GM19240 (cell line): ENCODE results near the gene KRT6A.
"Not testable (repeated sequence)": the region's sequence is repeated elsewhere in the genome, so short reads cannot be mapped to it uniquely, and the experiment has no call there.

Experiments used
- DNase-seq: peaks from one replicate; pipeline ENCODE4 v3.0.0; 2011; ENCODE audit warnings: low spot score; ENCODE audit not compliant: insufficient read length

The KRT6A gene

GRCh38 chr12:52502877-52503276, 9.8 kb upstream of the KRT6A start:
- DNase-seq: no peak

GRCh38 chr12:52501490-52501889, 8.4 kb upstream of the KRT6A start:
- DNase-seq: no peak

- DNase-seq: not testable (repeated sequence)
Measured at GRCh38 chr12:52500574-52500973, 7.5 kb upstream of the KRT6A start.

GRCh38 chr12:52499806-52500560, 6.9 kb upstream of the KRT6A start:
- DNase-seq: no peak

GRCh38 chr12:52498946-52499345, 5.9 kb upstream of the KRT6A start:
- no peak for DNase-seq

GRCh38 chr12:52497975-52498374, 4.9 kb upstream of the KRT6A start:
- DNase-seq: no peak

- DNase-seq: no peak
Measured at GRCh38 chr12:52496590-52497071, 3.6 kb upstream of the KRT6A start.

- DNase-seq: no peak
Measured at GRCh38 chr12:52496054-52496453, 3.0 kb upstream of the KRT6A start.

- no peak for DNase-seq
Measured at GRCh38 chr12:52495389-52495788, 2.3 kb upstream of the KRT6A start.

GRCh38 chr12:52494518-52494917, 1.5 kb upstream of the KRT6A start:
- no peak for DNase-seq

- DNase-seq: no peak
Measured at GRCh38 chr12:52494100-52494499, 1.0 kb upstream of the KRT6A start.

GRCh38 chr12:52492405-52492804, 652 bp downstream of the KRT6A start:
- DNase-seq: not testable (repeated sequence)

GRCh38 chr12:52491495-52491894, 1.6 kb downstream of the KRT6A start:
- DNase-seq: not testable (repeated sequence)

- no peak for DNase-seq
Measured at GRCh38 chr12:52488736-52489135, 4.3 kb downstream of the KRT6A start.

GRCh38 chr12:52487744-52488443, 5.2 kb downstream of the KRT6A start:
- DNase-seq: not testable (repeated sequence)

GRCh38 chr12:52487211-52487610, 5.8 kb downstream of the KRT6A start:
- no peak for DNase-seq

- no peak for DNase-seq
Measured at GRCh38 chr12:52486166-52487105, 6.6 kb downstream of the KRT6A start.

- DNase-seq: no peak
Measured at GRCh38 chr12:52480073-52480472, 13.0 kb downstream of the KRT6A start.

GRCh38 chr12:52477651-52478050, 15.4 kb downstream of the KRT6A start:
- DNase-seq: no peak

GRCh38 chr12:52474212-52474611, 18.8 kb downstream of the KRT6A start:
- DNase-seq: no peak

- DNase-seq: no peak
Measured at GRCh38 chr12:52473768-52474167, 19.3 kb downstream of the KRT6A start, which contains the start of gene KRT6C. TSS of gene KRT6C (minus strand) at chr12:52473805. CDS start at chr12:52473737, 68 bp downstream.
